Natural killer cell (primary cell): ENCODE results near the gene TFCP2L1. TPM values are rescaled to one million over a fixed set of nuclear protein-coding genes. Genes with fewer than 3 reads are reported as not detected.

Experiments used
- ATAC-seq, 3 donors: fragments of 150-1000 bp in 2 of 3; fragments of 200-7000 bp in 1 of 3; cut with Tn5 transposase; 1 replicate in 1 of 3; 2 replicates in 2 of 3; pipeline ENCODE4 v1.10.0; 2021; ENCODE audit warnings: mild to moderate bottlenecking in 2 of 3, moderate library complexity in 2 of 3
- DNase-seq, 2 donors: peaks; one replicate each; pipeline versions ENCODE4 v3.0.0 to v3.0.0-alpha.2; 2013 to 2021; ENCODE audit warnings: mixed read lengths in 1 of 2
- H3K27ac ChIP-seq: one replicate; pipeline ENCODE4 v1.5.1; 2013; ENCODE audit warnings: mild to moderate bottlenecking, low read length
- H3K27me3 ChIP-seq: one replicate; pipeline ENCODE4 v1.6.1; 2013; ENCODE audit warnings: low read length; ENCODE audit not compliant: control insufficient read depth, insufficient read depth
- H3K36me3 ChIP-seq: one replicate; pipeline ENCODE4 v1.6.1; 2013; ENCODE audit warnings: low read length; ENCODE audit not compliant: control insufficient read depth, insufficient read depth
- H3K4me1 ChIP-seq: one replicate; pipeline ENCODE4 v1.6.1; 2013; ENCODE audit warnings: low read length; ENCODE audit not compliant: control insufficient read depth, insufficient read depth
- H3K4me3 ChIP-seq: one replicate; pipeline ENCODE4 v1.5.1; 2013; ENCODE audit warnings: low read length
- H3K9me3 ChIP-seq: one replicate; pipeline ENCODE4 v1.6.1; 2013; ENCODE audit warnings: low read length; ENCODE audit not compliant: control insufficient read depth, insufficient read depth
- H3K27ac Mint-ChIP-seq, 2 donors: one replicate each; pipeline ENCODE4 v1.8.0; 2022; ENCODE audit warnings: mild to moderate bottlenecking in 2 of 2, mixed read lengths in 2 of 2, moderate library complexity in 1 of 2
- H3K27me3 Mint-ChIP-seq, 2 donors: one replicate each; pipeline ENCODE4 v1.8.0; 2022; ENCODE audit warnings: low read depth in 2 of 2, mixed read lengths in 2 of 2
- H3K36me3 Mint-ChIP-seq: one replicate; pipeline ENCODE4 v1.8.0; 2022; ENCODE audit warnings: mixed read lengths
- H3K4me1 Mint-ChIP-seq, 2 donors: one replicate each; pipeline ENCODE4 v1.8.0; 2022; ENCODE audit warnings: mixed read lengths in 2 of 2
- H3K4me3 Mint-ChIP-seq: one replicate; pipeline ENCODE4 v1.8.0; 2022; ENCODE audit warnings: mild to moderate bottlenecking, moderate library complexity, mixed read lengths
- H3K9me3 Mint-ChIP-seq, 2 donors: one replicate each; pipeline ENCODE4 v1.8.0; 2022; ENCODE audit warnings: mixed read lengths in 2 of 2
- WGBS: methylation state at CpG from one replicate; pipeline ENCODE4 v1.1.7; 2013; ENCODE audit warnings: missing lambda C conversion rate; ENCODE audit not compliant: insufficient coverage; 5-methylcytosine and 5-hydroxymethylcytosine counted together
- intact Hi-C: fragments of 100-400 bp; cut with micrococcal nuclease; formaldehyde crosslinking; loops from one replicate; pipeline ENCODE4 v1.14.2; 2022
- total RNA-seq, 4 donors: library from RNA; stranded (reverse); fragments of 120-200 nt in 1 of 4; gene quantifications; one replicate each; pipeline versions ENCODE4 v1.2.3 to v1.2.4, GENCODE V29; 2013 to 2022
- TF ChIP-seq, protein P1 (sequence below): fragments of 200-600 bp; IDR thresholded peaks from one replicate; pipeline ENCODE4 v1.8.0; 2022; ENCODE audit warnings: antibody characterized with exemption

Gene TFCP2L1
- total RNA-seq, 3 donors from 2014 or later (not counting 1 experiment from before 2014, with no cell fraction given), result 0.72 to 1.8 (median 0.85) TPM

GRCh38 chr2:121199281-121200010, 85.6 kb downstream of the TFCP2L1 start:
- DNase-seq (no peak), ATAC-seq (no peak)
- Histone ChIP-seq H3K36me3 (no peaks in the 10 kb centered on the region), H3K4me3 (no peak overlapping the region), H3K27me3 (no peaks in the 10 kb centered on the region), H3K4me1 (peaks cover 7% of the 10 kb centered on the region), H3K27ac (no peak overlapping the region), H3K9me3 (no peaks in the 10 kb centered on the region)
- Mint-ChIP-seq H3K36me3 (no peaks in the 10 kb centered on the region), H3K9me3 (no peaks in the 10 kb centered on the region), H3K27me3 (no peaks in the 10 kb centered on the region), H3K4me3 (no peak overlapping the region), H3K4me1 (no peaks in the 10 kb centered on the region), H3K27ac (no peak overlapping the region)
- 88% methylated on average over 7 of the region's 10 CpGs for WGBS
- intact Hi-C loops, result no loop called here
- TF ChIP-seq, protein P1, sequence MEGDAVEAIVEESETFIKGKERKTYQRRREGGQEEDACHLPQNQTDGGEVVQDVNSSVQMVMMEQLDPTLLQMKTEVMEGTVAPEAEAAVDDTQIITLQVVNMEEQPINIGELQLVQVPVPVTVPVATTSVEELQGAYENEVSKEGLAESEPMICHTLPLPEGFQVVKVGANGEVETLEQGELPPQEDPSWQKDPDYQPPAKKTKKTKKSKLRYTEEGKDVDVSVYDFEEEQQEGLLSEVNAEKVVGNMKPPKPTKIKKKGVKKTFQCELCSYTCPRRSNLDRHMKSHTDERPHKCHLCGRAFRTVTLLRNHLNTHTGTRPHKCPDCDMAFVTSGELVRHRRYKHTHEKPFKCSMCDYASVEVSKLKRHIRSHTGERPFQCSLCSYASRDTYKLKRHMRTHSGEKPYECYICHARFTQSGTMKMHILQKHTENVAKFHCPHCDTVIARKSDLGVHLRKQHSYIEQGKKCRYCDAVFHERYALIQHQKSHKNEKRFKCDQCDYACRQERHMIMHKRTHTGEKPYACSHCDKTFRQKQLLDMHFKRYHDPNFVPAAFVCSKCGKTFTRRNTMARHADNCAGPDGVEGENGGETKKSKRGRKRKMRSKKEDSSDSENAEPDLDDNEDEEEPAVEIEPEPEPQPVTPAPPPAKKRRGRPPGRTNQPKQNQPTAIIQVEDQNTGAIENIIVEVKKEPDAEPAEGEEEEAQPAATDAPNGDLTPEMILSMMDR, result no peak

GRCh38 chr2:121197369-121198091, 87.5 kb downstream of the TFCP2L1 start:
- Histone ChIP-seq H3K4me1 (peaks cover 7% of the 10 kb centered on the region), H3K27ac (no peak overlapping the region), H3K4me3 (no peak overlapping the region), H3K9me3 (no peaks in the 10 kb centered on the region), H3K36me3 (no peaks in the 10 kb centered on the region), H3K27me3 (no peaks in the 10 kb centered on the region)
- intact Hi-C loops, result no loop called here
- TF ChIP-seq, protein P1, result no peak
- no peaks in the 10 kb centered on the region for H3K27me3 Mint-ChIP-seq
- no peaks in the 10 kb centered on the region for H3K4me1 Mint-ChIP-seq
- ATAC-seq, result peak in 1 of 3 donors; percentile 75
- H3K36me3 Mint-ChIP-seq, result no peaks in the 10 kb centered on the region
- H3K4me3 Mint-ChIP-seq, result no peak overlapping the region
- 79% methylated on average over 18 of the region's 19 CpGs for WGBS
- H3K27ac Mint-ChIP-seq, result no peak overlapping the region
- no peak for DNase-seq
- no peaks in the 10 kb centered on the region for H3K9me3 Mint-ChIP-seq

DNA sequence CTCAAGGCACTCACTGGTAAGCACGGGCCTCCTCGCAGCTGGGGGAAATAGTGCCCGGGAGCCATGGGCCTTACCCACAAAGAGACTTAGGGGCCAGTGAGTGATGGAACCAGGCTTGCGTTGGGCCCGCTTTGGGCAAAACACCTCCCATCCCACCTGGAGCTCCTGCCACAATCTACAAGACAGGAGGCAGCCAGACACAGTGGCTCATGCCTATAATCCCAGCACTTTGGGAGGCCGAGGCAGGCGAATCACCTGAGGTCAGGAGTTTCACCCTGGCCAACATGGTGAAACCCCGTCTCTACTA, 88.2 kb downstream of the TFCP2L1 start:
- Mint-ChIP-seq H3K27me3 (no peaks in the 10 kb centered on the region), H3K27ac (no peak overlapping the region), H3K4me1 (no peaks in the 10 kb centered on the region), H3K36me3 (no peaks in the 10 kb centered on the region), H3K9me3 (no peaks in the 10 kb centered on the region), H3K4me3 (no peak overlapping the region)
- TF ChIP-seq, protein P1, result no peak
- ATAC-seq (no peak), DNase-seq (no peak)
- H3K4me3 ChIP-seq, result no peak overlapping the region
- H3K9me3 ChIP-seq, result no peaks in the 10 kb centered on the region
- no peaks in the 10 kb centered on the region for H3K27me3 ChIP-seq
- no peak overlapping the region for H3K27ac ChIP-seq
- WGBS, result 91% methylated on average over 8 of the region's 8 CpGs
- H3K4me1 ChIP-seq, result peaks cover 7% of the 10 kb centered on the region
- intact Hi-C loops, result no loop called here
- H3K36me3 ChIP-seq, result no peaks in the 10 kb centered on the region
